HepG2 (cell line): ENCODE results near the gene KCNH1. TPM values are rescaled to one million over a fixed set of nuclear protein-coding genes. Genes with fewer than 3 reads are reported as not detected.

Source experiments
- ATAC-seq: fragments of 200-7000 bp; cut with Tn5 transposase; 3 replicates; pipeline ENCODE4 v1.9.1; 2020; ENCODE audit warnings: mild to moderate bottlenecking, moderate library complexity
- BruUV-seq: library from RNA; stranded (reverse); fragments of 400-500 nt; replicated peaks from 2 replicates; lab custom pipeline; 2021; lab: Mats Ljungman, UMichigan
- CTCF ChIA-PET: fragments of 300-600 bp; formaldehyde crosslinking; extraction: SDS; loops from one replicate; lab custom pipeline; 2021; ENCODE audit warnings: low total read pairs, inconsistent platforms, low intra/inter-chr PET ratio; lab: Yijun Ruan, JAX
- POLR2A ChIA-PET: fragments of 350-600 bp; sonication (Branson Sonifier 250); formaldehyde crosslinking; loops from one replicate; lab custom pipeline; 2020; ENCODE audit warnings: antibody characterized with exemption, inconsistent platforms; lab: Yijun Ruan, JAX
- DNase-seq: peaks from one replicate; pipeline ENCODE4 v3.0.0-alpha.2; 2015; ENCODE audit warnings: low spot score
- FAIRE-seq: peaks from 3 replicates; lab custom pipeline; 2011; peaks lifted over from hg19 to GRCh38; lab: Jason Lieb, UNC
- H2AFZ ChIP-seq: one replicate; pipeline ENCODE4 v1.6.1; 2011; ENCODE audit warnings: low read length, inconsistent platforms
- H3K27ac ChIP-seq: fragments of 300-600 bp; 3 replicates; pipeline ENCODE4 v1.8.0; 2011; ENCODE audit warnings: mixed run types, mild to moderate bottlenecking, mixed read lengths, low read length, inconsistent platforms; ENCODE audit not compliant: insufficient read depth; ENCODE audit errors: extremely low read length
- H3K27me3 ChIP-seq, 2 experiments: fragments of 200-600 bp in 1 of 2; 2 replicates in 1 of 2; 3 replicates in 1 of 2; pipeline versions ENCODE4 v1.6.0 to v1.8.0; 2011; ENCODE audit warnings: low read length in 2 of 2, mild to moderate bottlenecking in 2 of 2, moderate library complexity in 2 of 2, inconsistent platforms in 1 of 2; ENCODE audit not compliant: insufficient read depth in 2 of 2, control insufficient read depth in 1 of 2
- H3K36me3 ChIP-seq, 2 experiments: fragments of 200-600 bp in 1 of 2; replicated peaks in 1 of 2; 2 replicates in 1 of 2; 3 replicates in 1 of 2; pipeline versions ENCODE4 v1.5.1 to v1.8.0; 2011; ENCODE audit warnings: low read length in 2 of 2, inconsistent platforms in 1 of 2; ENCODE audit not compliant: insufficient read depth in 2 of 2, control insufficient read depth in 1 of 2
- H3K4me1 ChIP-seq: 2 replicates; pipeline ENCODE4 v1.5.1; 2012; ENCODE audit warnings: low read length, inconsistent platforms; ENCODE audit not compliant: insufficient read depth
- H3K4me2 ChIP-seq: 2 replicates; pipeline ENCODE4 v1.6.0; 2011; ENCODE audit warnings: low read depth, low read length, inconsistent platforms
- H3K4me3 ChIP-seq, 3 experiments: fragments of 200-600 bp in 1 of 3; sonication (generic), shearing (Covaris generic) in 1 of 3; replicated peaks in 1 of 3; 2 replicates each; pipeline ENCODE4 v1.5.1; 2011 to 2016; ENCODE audit warnings: low read length in 3 of 3, inconsistent platforms in 2 of 3, low read depth in 2 of 3, mild to moderate bottlenecking in 2 of 3, control low read depth in 1 of 3, mixed read lengths in 1 of 3; ENCODE audit not compliant: insufficient read depth in 1 of 3
- H3K79me2 ChIP-seq: one replicate; pipeline ENCODE4 v1.6.1; 2011; ENCODE audit warnings: low read length, inconsistent platforms; ENCODE audit not compliant: insufficient read depth
- H3K9ac ChIP-seq: 2 replicates; pipeline ENCODE4 v1.6.0; 2011; ENCODE audit warnings: mild to moderate bottlenecking, low read depth, low read length, inconsistent platforms; ENCODE audit not compliant: insufficient read depth
- H3K9me3 ChIP-seq: 2 replicates; pipeline ENCODE4 v1.5.1; 2012; ENCODE audit warnings: mild to moderate bottlenecking, low read length
- H4K20me1 ChIP-seq: 2 replicates; pipeline ENCODE4 v1.6.0; 2011; ENCODE audit warnings: inconsistent platforms, mild to moderate bottlenecking, low read length, moderate library complexity; ENCODE audit not compliant: insufficient read depth
- EED ChIP-seq: sonication (generic); formaldehyde crosslinking; IDR thresholded peaks from 2 replicates; pipeline ENCODE4 v1.5.0; 2020; ENCODE audit warnings: mild to moderate bottlenecking, missing genetic modification reagents
- HOMEZ ChIP-seq: IDR thresholded peaks from 2 replicates; pipeline ENCODE4 v1.6.1; 2016; ENCODE audit warnings: low read depth
- KAT8 ChIP-seq: IDR thresholded peaks from 2 replicates; pipeline ENCODE4 v1.6.1; 2016; ENCODE audit warnings: missing genetic modification reagents, missing compliant biosample characterization
- LCORL ChIP-seq, 2 experiments: fragments of 450-650 bp in 1 of 2; sonication (generic) in 1 of 2; formaldehyde crosslinking in 1 of 2; IDR thresholded peaks; 2 replicates each; pipeline versions ENCODE4 v1.5.0 to v1.6.1; 2017 to 2020; ENCODE audit warnings: antibody characterized with exemption in 1 of 2, missing genetic modification reagents in 1 of 2
- PRDM15 ChIP-seq: sonication (generic); formaldehyde crosslinking; IDR thresholded peaks from 2 replicates; pipeline ENCODE4 v1.4.0; 2020; ENCODE audit warnings: missing genetic modification reagents
- SIN3A ChIP-seq: IDR thresholded peaks from 2 replicates; pipeline ENCODE4 v1.6.1; 2011; ENCODE audit warnings: low read depth, mild to moderate bottlenecking, control low read depth, low read length, borderline replicate concordance
- ZNF12 ChIP-seq: sonication (generic); formaldehyde crosslinking; IDR thresholded peaks from 2 replicates; pipeline ENCODE4 v1.5.0; 2020; ENCODE audit warnings: missing genetic modification reagents
- ZNF251 ChIP-seq: sonication (generic); formaldehyde crosslinking; IDR thresholded peaks from 2 replicates; pipeline ENCODE4 v1.9.0; 2021; ENCODE audit warnings: mild to moderate bottlenecking, missing genetic modification reagents
- ZNF329 ChIP-seq: sonication (generic); formaldehyde crosslinking; IDR thresholded peaks from 2 replicates; pipeline ENCODE4 v1.9.0; 2021; ENCODE audit warnings: low read depth, mild to moderate bottlenecking, missing genetic modification reagents
- ZNF382 ChIP-seq: sonication (generic); formaldehyde crosslinking; IDR thresholded peaks from 2 replicates; pipeline ENCODE4 v1.5.0; 2020; ENCODE audit warnings: missing genetic modification reagents, mild to moderate bottlenecking, borderline replicate concordance
- ZSCAN9 ChIP-seq: IDR thresholded peaks from 2 replicates; pipeline ENCODE4 v1.6.1; 2016; ENCODE audit warnings: borderline replicate concordance
- WGBS: methylation state at CpG from one replicate; pipeline ENCODE4 v1.1.6; 2017; ENCODE audit warnings: low lambda C conversion rate; 5-methylcytosine and 5-hydroxymethylcytosine counted together
- in situ Hi-C: cut with HindIII; loops from 2 replicates; pipeline ENCODE4 v1.10.0; 2017; ENCODE audit warnings: low pct_unique_long_range_greater_than_20kb; ENCODE audit not compliant: extremely low pct_ligation_motif_present
- intact Hi-C: fragments of 100-400 bp; cut with micrococcal nuclease; formaldehyde crosslinking; loops from one replicate; pipeline ENCODE4 v1.10.0; 2022; ENCODE audit not compliant: unreplicated experiment
- polyA plus RNA-seq, 8 experiments: library from polyadenylated mRNA; depleted of rRNA in 3 of 8; stranded (reverse) in 7 of 8; unstranded in 1 of 8; fragments of >200 nt; fragmentation: Illumina TruSeq in 4 of 8; extraction: Trizol in 4 of 8; gene quantifications; 2 replicates each; pipeline versions ENCODE4 v1.2.1 to v1.2.3, GENCODE V29; 2011 to 2016; ENCODE audit warnings: low read depth in 4 of 8, missing spikeins in 1 of 8, mixed read lengths in 1 of 8; ENCODE audit not compliant: insufficient read depth in 1 of 8
- total RNA-seq, 5 experiments: library from RNA; depleted of rRNA; stranded (reverse); fragments of >200 nt; fragmentation: Illumina TruSeq; extraction: Trizol; gene quantifications; 2 replicates each; pipeline ENCODE4 v1.2.3, GENCODE V29; 2016; ENCODE audit warnings: low read depth in 1 of 5

The KCNH1 gene
- total and polyA plus RNA-seq, 2 of the 13 experiments (the other 11 are each of a cell fraction or from before 2014, with no cell fraction given), result not detected

GRCh38 chr1:210899676-210900075, 234.3 kb downstream of the KCNH1 start (continued):
- TF ChIP-seq ZNF329 (CRISPR knock-in tag), result no peak
- TF ChIP-seq, all 625 proteins: peak for 0

- in situ Hi-C loops (no loop called here), intact Hi-C loops (no loop called here)
- no peaks in the 10 kb centered on the region for H3K36me3 ChIP-seq
- no peaks in the 10 kb centered on the region for H3K9me3 ChIP-seq
- no peak overlapping the region for H3K9ac ChIP-seq
- H4K20me1 ChIP-seq, result no peaks in the 10 kb centered on the region
- DNase-seq (no peak), ATAC-seq (no peak), FAIRE-seq (no peak)
- TF ChIP-seq SIN3A (no peak), LCORL (IDR thresholded peaks at IDR 0.05) (no peak), LCORL (CRISPR knock-in tag; IDR thresholded peaks at IDR 0.05) (no peak), HOMEZ (CRISPR knock-in tag) (no peak), ZNF382 (no peak), PRDM15 (no peak), ZSCAN9 (no peak), ZNF12 (CRISPR knock-in tag) (no peak), EED (CRISPR knock-in tag) (no peak), KAT8 (CRISPR knock-in tag) (no peak), ZNF251 (CRISPR knock-in tag) (no peak)
- no peak overlapping the region for H2AFZ ChIP-seq
- no peaks in the 10 kb centered on the region for H3K4me1 ChIP-seq
- 15% methylated on average over 4 of the region's 5 CpGs for WGBS
- no peak overlapping the region for H3K4me3 ChIP-seq
- ChIA-PET CTCF (no interaction called here), POLR2A (no interaction called here)
- H3K79me2 ChIP-seq, result no peaks in the 10 kb centered on the region
- H3K4me2 ChIP-seq, result no peak overlapping the region
- no peaks in the 10 kb centered on the region for H3K27me3 ChIP-seq
- no TSS peak for BruUV-seq
- H3K27ac ChIP-seq, result no peak overlapping the region
Observed at GRCh38 chr1:210898473-210898872, 235.5 kb downstream of the KCNH1 start.
